Body of pancreas (tissue), 4 donors: ENCODE results near the gene CAMK1D.

ENCODE experiments used
- CTCF ChIP-seq, 7 experiments: fragments of 450-650 bp in 4 of 7; fragments of 200-600 bp in 3 of 7; sonication (generic) in 3 of 7; IDR thresholded peaks; one replicate each; pipeline ENCODE4 v1.5.1; 2016 to 2019; ENCODE audit warnings: antibody characterized with exemption in 7 of 7
- POLR2A ChIP-seq, 3 donors: fragments of 450-650 bp; IDR thresholded peaks; one replicate each; pipeline ENCODE4 v1.6.1; 2016; ENCODE audit warnings: antibody characterized with exemption in 3 of 3, mild to moderate bottlenecking in 2 of 3

GRCh38 chr10:12488626-12489025 lies 139.3 kb downstream of the CAMK1D start:
- TF ChIP-seq CTCF (IDR thresholded peaks at IDR 0.05) (no peak), POLR2A (IDR thresholded peaks at IDR 0.05) (no peak)
